ENCODE data around the gene SCARF2. TPM values are rescaled to one million over a fixed set of nuclear protein-coding genes. Genes with fewer than 3 reads are reported as not detected.
"Not testable (repeated sequence)": the region's sequence is repeated elsewhere in the genome, so short reads cannot be mapped to it uniquely, and the experiment has no call there.

The SCARF2 gene
- total and polyA plus RNA-seq, 5 experiments from 2014 or later, result 0.07 to 3.1 (median 0.51) TPM

GRCh38 chr22:20413217-20414058 lies 24.2 kb downstream of the SCARF2 start:
- DNase-seq (no peak), ATAC-seq (no peak)
- H3K36me3 Mint-ChIP-seq, result peaks cover 0 to under 1% (median 0%) of the 10 kb centered on the region in 3 donors
- H3K4me3 Mint-ChIP-seq, result no peak overlapping the region
- POLR2A ChIA-PET, result no interaction called here
- no peaks in the 10 kb centered on the region for H3K27me3 Mint-ChIP-seq
- no peaks in the 10 kb centered on the region for H3K9me3 Mint-ChIP-seq
- H3K4me1 Mint-ChIP-seq, result peaks cover 0 to 3% (median 0%) of the 10 kb centered on the region in 4 donors
- H3K27ac Mint-ChIP-seq, result no peak overlapping the region

GRCh38 chr22:20412474-20413216 lies 25.0 kb downstream of the SCARF2 start:
- H3K4me3 Mint-ChIP-seq, result no peak overlapping the region
- H3K36me3 Mint-ChIP-seq, result peaks cover 0 to 4% (median 0%) of the 10 kb centered on the region in 3 donors
- ATAC-seq (no peak), DNase-seq (no peak)
- peak overlapping the region in 3 of 10 donors; percentile 0 to 60 (median 2) for H3K27ac Mint-ChIP-seq
- H3K4me1 Mint-ChIP-seq, result no peaks in the 10 kb centered on the region
- H3K9me3 Mint-ChIP-seq, result no peaks in the 10 kb centered on the region
- H3K27me3 Mint-ChIP-seq, result no peaks in the 10 kb centered on the region
- POLR2A ChIA-PET, result no interaction called here

- not testable (repeated sequence) for H3K4me1 Mint-ChIP-seq, DNase-seq, H3K27me3 Mint-ChIP-seq, H3K4me3 Mint-ChIP-seq, ATAC-seq, H3K9me3 Mint-ChIP-seq
- H3K36me3 Mint-ChIP-seq, result peaks cover 0 to 27% (median 7%) of the 10 kb centered on the region in 3 donors
- H3K27ac Mint-ChIP-seq, result peak overlapping the region in 1 of 10 donors; percentile 45
- POLR2A ChIA-PET, result interaction anchor here (0.6 kb wide), 3 partner anchors 161 to 363 kb away, joined by 3 to 7 read pairs (median 5); no protein-coding TSS in a partner anchor
These were observed 28.2 kb downstream of the SCARF2 start for GRCh38 chr22:20409385-20409784.

GRCh38 chr22:20408891-20409290 lies 28.7 kb downstream of the SCARF2 start:
- Mint-ChIP-seq H3K36me3 (peaks cover 0 to 31% (median 8%) of the 10 kb centered on the region in 3 donors), H3K9me3 (no peaks in the 10 kb centered on the region), H3K4me3 (no peak overlapping the region), H3K27me3 (no peaks in the 10 kb centered on the region), H3K4me1 (peaks cover 0 to 4% (median 1%) of the 10 kb centered on the region in 4 donors), H3K27ac (peak overlapping the region in 3 of 10 donors; percentile 5 to 45 (median 37))
- POLR2A ChIA-PET, result interaction anchor here (0.6 kb wide), 1 partner anchor 363 kb away, joined by 3 read pairs; no protein-coding TSS in a partner anchor
- ATAC-seq (no peak), DNase-seq (peak in 1 of 10 donors; percentile 5)

- no peak overlapping the region for H3K4me3 Mint-ChIP-seq
These were observed 29.8 kb downstream of the SCARF2 start for GRCh38 chr22:20407829-20408228.

GRCh38 chr22:20406686-20407408 lies 30.8 kb downstream of the SCARF2 start:
- Mint-ChIP-seq H3K27me3 (no peaks in the 10 kb centered on the region), H3K9me3 (no peaks in the 10 kb centered on the region), H3K36me3 (peaks cover 0 to 45% (median 16%) of the 10 kb centered on the region in 3 donors), H3K27ac (peak overlapping the region in 1 of 10 donors; percentile 25), H3K4me3 (no peak overlapping the region), H3K4me1 (peaks cover 7 to 15% (median 10%) of the 10 kb centered on the region in 4 donors)
- no peak for ATAC-seq
- POLR2A ChIA-PET, result no interaction called here
- DNase-seq, result no peak

More at GRCh38 chr22:20407829-20408228, 29.8 kb downstream of the SCARF2 start:
- POLR2A ChIA-PET, result no interaction called here
- DNase-seq (no peak), ATAC-seq (no peak)
- H3K27ac Mint-ChIP-seq, result peak overlapping the region in 1 of 10 donors; percentile 49
- H3K27me3 Mint-ChIP-seq, result no peaks in the 10 kb centered on the region
- peaks cover 7 to 14% (median 9%) of the 10 kb centered on the region in 4 donors for H3K4me1 Mint-ChIP-seq
- H3K9me3 Mint-ChIP-seq, result no peaks in the 10 kb centered on the region
- H3K36me3 Mint-ChIP-seq, result peaks cover 0 to 40% (median 16%) of the 10 kb centered on the region in 3 donors

GRCh38 chr22:20405931-20406685 lies 31.5 kb downstream of the SCARF2 start:
- POLR2A ChIA-PET, result interaction anchor here (0.6 kb wide), 2 partner anchors 80 to 227 kb away, joined by 3 to 6 read pairs; no protein-coding TSS in a partner anchor
- no peak overlapping the region for H3K27ac Mint-ChIP-seq
- H3K27me3 Mint-ChIP-seq, result no peaks in the 10 kb centered on the region
- H3K36me3 Mint-ChIP-seq, result peaks cover 0 to 46% (median 16%) of the 10 kb centered on the region in 3 donors
- ATAC-seq, result no peak
- peaks cover 7 to 15% (median 10%) of the 10 kb centered on the region in 4 donors for H3K4me1 Mint-ChIP-seq
- no peak for DNase-seq
- H3K4me3 Mint-ChIP-seq, result no peak overlapping the region
- no peaks in the 10 kb centered on the region for H3K9me3 Mint-ChIP-seq

GRCh38 chr22:20405291-20405930 lies 32.2 kb downstream of the SCARF2 start:
- POLR2A ChIA-PET, result interaction anchor here (0.6 kb wide), 1 partner anchor 80 kb away, joined by 6 read pairs; no protein-coding TSS in a partner anchor
- no peaks in the 10 kb centered on the region for H3K9me3 Mint-ChIP-seq
- no peak overlapping the region for H3K27ac Mint-ChIP-seq
- peaks cover 0 to 49% (median 16%) of the 10 kb centered on the region in 3 donors for H3K36me3 Mint-ChIP-seq
- DNase-seq (no peak), ATAC-seq (no peak)
- H3K4me3 Mint-ChIP-seq, result no peak overlapping the region
- H3K27me3 Mint-ChIP-seq, result no peaks in the 10 kb centered on the region
- H3K4me1 Mint-ChIP-seq, result peaks cover 7 to 15% (median 10%) of the 10 kb centered on the region in 4 donors

- ATAC-seq (no peak), DNase-seq (no peak)
- no peak overlapping the region for H3K27ac Mint-ChIP-seq
- H3K4me1 Mint-ChIP-seq, result peaks cover 7 to 16% (median 11%) of the 10 kb centered on the region in 4 donors
- no peak overlapping the region for H3K4me3 Mint-ChIP-seq
- POLR2A ChIA-PET, result no interaction called here
- H3K36me3 Mint-ChIP-seq, result peaks cover 0 to 51% (median 16%) of the 10 kb centered on the region in 3 donors
- no peaks in the 10 kb centered on the region for H3K27me3 Mint-ChIP-seq
- H3K9me3 Mint-ChIP-seq, result no peaks in the 10 kb centered on the region
These were observed 32.7 kb downstream of the SCARF2 start for GRCh38 chr22:20404881-20405280.

- no peak for DNase-seq
- Mint-ChIP-seq H3K36me3 (peaks cover 0 to 54% (median 19%) of the 10 kb centered on the region in 3 donors), H3K27me3 (no peaks in the 10 kb centered on the region), H3K4me1 (peaks cover 11 to 23% (median 20%) of the 10 kb centered on the region in 4 donors), H3K27ac (peak overlapping the region in 2 of 10 donors; percentile 2 to 85), H3K9me3 (no peaks in the 10 kb centered on the region), H3K4me3 (no peak overlapping the region)
- ATAC-seq, result no peak
- POLR2A ChIA-PET, result interaction anchor here (1.5 kb wide), 1 partner anchor 10 kb away, joined by 8 read pairs; the partner anchor contains the start of gene ZNF74
These were observed 33.9 kb downstream of the SCARF2 start for GRCh38 chr22:20403779-20404140.
